Mammary epithelial cell (primary cell): ENCODE measurements around the gene HOXA4.

ENCODE experiments used
- EZH2 ChIP-seq: IDR thresholded peaks from 2 replicates; pipeline ENCODE4 v1.6.1; 2012; ENCODE audit warnings: low read length, inconsistent platforms, borderline replicate concordance
- TF ChIP-seq, protein P1 (sequence below), 2 donors: IDR thresholded peaks in 1 of 2; conservative IDR thresholded peaks in 1 of 2; 2 replicates each; pipeline ENCODE4 v1.5.1; 2011 to 2012; ENCODE audit warnings: inconsistent platforms in 2 of 2, low read length in 2 of 2, mild to moderate bottlenecking in 2 of 2, control low read depth in 1 of 2, low read depth in 1 of 2; ENCODE audit not compliant: insufficient read depth in 1 of 2; ENCODE audit errors: extremely low read depth in 1 of 2

DNA sequence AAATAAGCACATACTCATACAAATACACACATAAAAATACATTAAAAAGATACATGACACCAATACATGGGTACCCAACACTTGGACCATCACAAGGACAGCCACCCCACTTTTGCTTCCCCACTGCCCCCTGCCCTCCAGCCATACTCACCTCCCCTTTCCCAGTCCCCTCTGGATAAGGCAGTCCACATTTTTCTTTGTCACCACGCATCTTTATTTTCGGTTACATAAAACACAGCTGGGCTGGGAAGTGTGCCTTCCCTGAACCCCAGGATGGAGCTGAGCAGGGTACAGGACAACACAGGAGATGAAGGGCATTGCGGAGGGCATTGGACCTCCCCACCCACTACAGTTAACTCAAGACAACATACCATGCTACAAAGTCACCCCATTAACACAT is 23.0 kb upstream of the HOXA4 start:
- TF ChIP-seq, protein P1, sequence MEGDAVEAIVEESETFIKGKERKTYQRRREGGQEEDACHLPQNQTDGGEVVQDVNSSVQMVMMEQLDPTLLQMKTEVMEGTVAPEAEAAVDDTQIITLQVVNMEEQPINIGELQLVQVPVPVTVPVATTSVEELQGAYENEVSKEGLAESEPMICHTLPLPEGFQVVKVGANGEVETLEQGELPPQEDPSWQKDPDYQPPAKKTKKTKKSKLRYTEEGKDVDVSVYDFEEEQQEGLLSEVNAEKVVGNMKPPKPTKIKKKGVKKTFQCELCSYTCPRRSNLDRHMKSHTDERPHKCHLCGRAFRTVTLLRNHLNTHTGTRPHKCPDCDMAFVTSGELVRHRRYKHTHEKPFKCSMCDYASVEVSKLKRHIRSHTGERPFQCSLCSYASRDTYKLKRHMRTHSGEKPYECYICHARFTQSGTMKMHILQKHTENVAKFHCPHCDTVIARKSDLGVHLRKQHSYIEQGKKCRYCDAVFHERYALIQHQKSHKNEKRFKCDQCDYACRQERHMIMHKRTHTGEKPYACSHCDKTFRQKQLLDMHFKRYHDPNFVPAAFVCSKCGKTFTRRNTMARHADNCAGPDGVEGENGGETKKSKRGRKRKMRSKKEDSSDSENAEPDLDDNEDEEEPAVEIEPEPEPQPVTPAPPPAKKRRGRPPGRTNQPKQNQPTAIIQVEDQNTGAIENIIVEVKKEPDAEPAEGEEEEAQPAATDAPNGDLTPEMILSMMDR (conservative IDR thresholded peaks at IDR 0.05 in 1 of 2, IDR thresholded peaks at IDR 0.05 in 1 of 2; ENCODE audit: extremely low read depth in 1 of 2, insufficient read depth in 1 of 2, low read depth in 1 of 2, low read length in 2 of 2) = no peak
- no peak for TF ChIP-seq EZH2
